Fibroblast of pulmonary artery (primary cell): ENCODE measurements around the gene RLN3.

ENCODE experiments used
- DNase-seq: peaks from one replicate; pipeline ENCODE4 v3.0.0-alpha.2; 2010; ENCODE audit warnings: low read depth
- H3K4me3 ChIP-seq: replicated peaks from 2 replicates; pipeline ENCODE4 v1.5.1; 2011; ENCODE audit warnings: low read depth, mild to moderate bottlenecking, control low read depth, low read length, moderate library complexity
- TF ChIP-seq, protein P1 (sequence below): IDR thresholded peaks from 2 replicates; pipeline ENCODE4 v1.5.1; 2011; ENCODE audit warnings: mild to moderate bottlenecking, control low read depth, low read length, inconsistent platforms; ENCODE audit errors: missing control alignments

The RLN3 gene

DNA sequence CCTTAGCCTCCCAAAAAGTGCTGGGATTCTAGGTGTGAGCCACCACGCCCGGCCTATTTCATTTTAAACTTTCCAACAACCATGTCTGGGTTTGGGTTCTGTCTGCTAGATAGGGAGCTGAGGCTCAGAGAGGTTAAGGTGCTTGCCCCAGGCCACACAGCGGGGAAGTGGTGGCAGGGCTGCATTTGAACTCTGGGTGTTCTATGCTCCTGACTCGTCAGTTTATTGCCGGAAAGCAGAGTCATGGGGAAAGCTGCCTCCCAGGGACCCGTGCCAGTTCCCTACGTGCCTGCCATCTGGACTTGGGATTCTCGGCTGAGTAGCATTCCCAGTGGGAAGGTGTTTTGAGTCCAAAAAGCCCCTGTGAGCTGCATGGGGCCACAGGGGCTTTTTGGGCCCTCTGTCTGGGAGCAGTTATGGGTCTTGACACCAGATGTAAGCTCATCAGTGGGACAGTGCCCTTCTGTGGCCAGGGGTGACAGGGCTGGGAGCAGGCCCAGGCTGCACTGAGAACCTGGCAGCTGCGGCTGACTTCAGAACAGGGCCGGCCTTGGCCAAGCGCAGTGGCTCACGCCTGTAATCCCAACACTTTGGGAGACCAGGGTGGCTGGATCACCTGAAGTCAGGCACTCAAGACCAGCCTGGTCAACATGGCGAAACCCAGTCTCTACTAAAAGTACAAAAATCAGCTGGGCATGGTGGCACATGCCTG, 32.8 kb upstream of the RLN3 start:
- TF ChIP-seq, protein P1, sequence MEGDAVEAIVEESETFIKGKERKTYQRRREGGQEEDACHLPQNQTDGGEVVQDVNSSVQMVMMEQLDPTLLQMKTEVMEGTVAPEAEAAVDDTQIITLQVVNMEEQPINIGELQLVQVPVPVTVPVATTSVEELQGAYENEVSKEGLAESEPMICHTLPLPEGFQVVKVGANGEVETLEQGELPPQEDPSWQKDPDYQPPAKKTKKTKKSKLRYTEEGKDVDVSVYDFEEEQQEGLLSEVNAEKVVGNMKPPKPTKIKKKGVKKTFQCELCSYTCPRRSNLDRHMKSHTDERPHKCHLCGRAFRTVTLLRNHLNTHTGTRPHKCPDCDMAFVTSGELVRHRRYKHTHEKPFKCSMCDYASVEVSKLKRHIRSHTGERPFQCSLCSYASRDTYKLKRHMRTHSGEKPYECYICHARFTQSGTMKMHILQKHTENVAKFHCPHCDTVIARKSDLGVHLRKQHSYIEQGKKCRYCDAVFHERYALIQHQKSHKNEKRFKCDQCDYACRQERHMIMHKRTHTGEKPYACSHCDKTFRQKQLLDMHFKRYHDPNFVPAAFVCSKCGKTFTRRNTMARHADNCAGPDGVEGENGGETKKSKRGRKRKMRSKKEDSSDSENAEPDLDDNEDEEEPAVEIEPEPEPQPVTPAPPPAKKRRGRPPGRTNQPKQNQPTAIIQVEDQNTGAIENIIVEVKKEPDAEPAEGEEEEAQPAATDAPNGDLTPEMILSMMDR: no peak
- DNase-seq: no peak
- no peak overlapping the region for H3K4me3 ChIP-seq

DNA sequence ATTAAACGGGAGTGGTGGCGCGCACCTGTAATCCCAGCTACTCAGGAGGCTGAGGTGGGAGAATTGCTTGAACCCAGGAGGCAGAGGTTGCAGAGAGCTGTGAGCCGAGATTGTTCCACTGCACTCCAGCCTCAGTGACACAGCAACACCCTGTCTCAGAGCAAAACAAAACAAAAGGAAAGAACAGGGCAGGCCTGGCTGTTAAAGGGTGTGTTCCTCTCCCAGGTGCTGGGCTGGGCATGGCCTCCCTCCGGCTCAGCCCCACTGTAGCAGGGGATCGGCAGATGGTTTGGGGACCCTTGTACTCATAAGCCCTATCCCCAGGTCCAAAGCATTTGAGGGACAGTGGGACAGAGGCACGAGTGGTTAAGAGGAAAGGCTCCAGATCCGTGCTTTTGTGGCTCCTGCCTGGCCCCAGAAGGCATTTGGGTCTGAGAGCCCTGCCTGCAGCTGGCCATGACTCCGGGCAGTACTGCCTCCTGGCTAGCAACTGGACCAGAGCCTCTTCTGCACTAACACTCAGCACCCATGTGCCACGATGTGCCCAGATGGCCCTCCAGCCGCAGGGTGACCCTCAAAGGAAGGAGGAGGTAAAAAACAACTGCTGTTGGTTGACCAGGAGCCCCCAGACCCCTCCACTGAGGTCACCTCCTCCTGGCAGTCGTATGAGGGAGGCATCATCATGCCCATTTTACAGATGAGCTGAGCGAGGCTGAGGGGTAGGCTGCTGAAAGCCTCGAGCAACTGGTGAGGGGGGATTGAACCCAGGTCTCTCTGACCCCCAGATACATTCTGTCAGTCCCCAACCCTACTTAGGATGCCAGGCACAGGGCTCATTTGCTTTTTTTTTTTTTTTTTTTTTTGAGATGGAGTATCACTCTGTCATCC, 31.8 kb upstream of the RLN3 start:
- TF ChIP-seq, protein P1: no peak
- no peak for DNase-seq
- H3K4me3 ChIP-seq: no peak overlapping the region

DNA sequence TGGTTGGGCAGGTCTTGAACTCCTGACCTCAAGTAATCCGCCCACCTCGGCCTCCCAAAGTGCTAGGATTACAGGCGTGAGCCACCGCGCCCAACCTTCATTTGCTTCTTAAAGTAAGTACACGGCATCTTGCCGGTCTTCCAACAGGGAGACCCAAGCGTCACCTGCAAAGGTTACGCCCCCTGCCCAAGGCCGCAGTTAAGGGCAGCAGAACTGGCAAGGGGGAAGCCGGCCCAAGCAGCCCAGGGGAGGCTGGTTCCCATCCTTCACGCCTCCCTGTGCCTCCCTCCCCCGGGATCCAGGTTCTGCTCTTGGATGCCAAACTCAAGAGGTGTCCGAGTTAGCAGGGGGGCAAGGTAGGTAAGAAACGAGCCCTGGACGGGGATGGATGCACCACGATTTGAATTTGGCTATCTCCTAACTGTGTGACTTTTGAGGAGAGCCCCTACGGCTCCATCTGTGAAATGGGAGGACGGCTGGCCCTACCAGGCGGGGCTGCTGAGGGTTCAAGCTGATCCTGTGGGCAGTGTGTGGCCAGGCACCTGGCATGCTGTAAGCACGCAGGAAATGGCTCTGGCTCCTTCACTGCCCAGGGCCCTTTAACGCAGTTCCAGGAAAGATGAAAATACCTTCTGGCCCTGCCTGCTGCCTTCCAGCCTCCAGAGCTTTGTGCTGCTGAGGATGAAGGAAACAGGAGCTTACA, 30.9 kb upstream of the RLN3 start:
- DNase-seq: no peak
- H3K4me3 ChIP-seq: no peak overlapping the region
- TF ChIP-seq, protein P1: no peak

DNA sequence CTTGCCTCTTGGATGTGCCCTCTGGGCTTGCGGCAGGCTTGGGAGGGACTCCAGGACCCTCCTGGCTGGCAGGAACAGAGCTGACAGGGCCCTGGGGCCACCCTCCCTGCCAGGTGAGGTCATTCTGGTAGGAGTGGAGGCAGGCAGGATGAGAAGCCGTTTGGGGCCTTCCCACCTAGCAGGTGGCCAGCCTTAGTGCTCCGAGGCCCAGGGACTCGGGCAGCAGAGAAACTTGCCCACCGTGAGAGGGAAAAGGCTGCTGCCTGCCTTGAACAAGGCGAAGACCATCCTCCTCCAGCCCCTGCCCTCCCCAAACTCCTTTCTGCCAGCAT, 30.4 kb upstream of the RLN3 start:
- DNase-seq: no peak
- H3K4me3 ChIP-seq: no peak overlapping the region
- TF ChIP-seq, protein P1: no peak

DNA sequence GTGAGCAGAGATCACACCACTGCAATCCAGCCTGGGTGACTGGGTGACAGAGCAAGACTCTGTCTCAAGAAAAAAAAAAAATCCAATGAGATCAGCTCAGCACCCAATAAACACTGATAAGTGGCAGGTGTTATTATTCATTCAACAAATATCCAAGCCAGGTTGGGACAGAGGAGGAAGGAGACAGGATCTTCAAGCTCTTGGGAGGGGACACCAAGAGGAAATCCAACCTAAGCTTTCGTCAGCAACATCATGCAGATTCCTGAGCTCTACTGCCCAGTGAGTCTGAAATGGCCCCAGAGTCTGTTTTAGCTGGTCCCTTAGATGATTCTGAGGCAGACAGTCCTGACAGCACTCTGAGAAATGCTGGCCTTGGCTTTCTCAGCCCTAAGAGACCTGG, 29.5 kb upstream of the RLN3 start:
- DNase-seq: no peak
- H3K4me3 ChIP-seq: no peak overlapping the region
- TF ChIP-seq, protein P1: no peak

DNA sequence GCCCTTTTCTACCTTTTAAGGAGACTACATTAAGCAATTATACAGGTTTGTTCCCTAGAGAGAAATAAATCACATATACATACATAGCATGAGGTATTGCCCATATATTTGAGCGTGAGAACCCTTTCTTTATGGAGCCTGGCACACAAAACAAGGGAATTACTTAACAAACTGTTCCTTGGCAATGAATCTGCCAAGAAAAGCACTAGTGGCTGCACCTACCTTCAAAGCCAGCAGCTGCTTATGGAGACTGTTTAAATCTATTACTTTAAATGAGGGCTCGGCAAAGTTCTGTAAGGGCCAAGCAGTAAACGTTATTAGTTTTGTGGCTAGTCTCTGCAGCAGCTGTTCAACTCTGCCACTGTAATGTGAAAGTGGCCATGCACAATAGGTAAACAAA, 28.9 kb upstream of the RLN3 start:
- no peak overlapping the region for H3K4me3 ChIP-seq
- TF ChIP-seq, protein P1: no peak
- DNase-seq: no peak
